ENCODE data around the gene NETO2. TPM values are rescaled to one million over a fixed set of nuclear protein-coding genes. Genes with fewer than 3 reads are reported as not detected.
"Not testable (repeated sequence)": the region's sequence is repeated elsewhere in the genome, so short reads cannot be mapped to it uniquely, and the experiment has no call there.

Gene NETO2
- total RNA-seq, 4 donors from 2014 or later, result 0.83 to 2.5 (median 1.4) TPM

- no peak overlapping the region for H3K27ac ChIP-seq (replicated peaks in 1 of 4)
- H3K4me1 ChIP-seq, result no peaks in the 10 kb centered on the region
- no peak overlapping the region for H3K4me3 ChIP-seq
- H3K27me3 ChIP-seq, result no peaks in the 10 kb centered on the region
- intact Hi-C loops (cut with DNase I), result no loop called here
- no peaks in the 10 kb centered on the region for H3K9me3 ChIP-seq
- no peak for DNase-seq (ENCODE audit: extremely low spot score)
- H3K36me3 ChIP-seq, result no peaks in the 10 kb centered on the region
- 88% methylated on average over 3 of the region's 3 CpGs for WGBS
- TF ChIP-seq CTCF (IDR thresholded peaks at IDR 0.05) (no peak), POLR2A (IDR thresholded peaks at IDR 0.05; ENCODE audit: low read depth) (no peak), POLR2AphosphoS5 (IDR thresholded peaks at IDR 0.05) (no peak), EP300 (IDR thresholded peaks at IDR 0.05) (no peak)
Measured at GRCh38 chr16:47127541-47127940, 16.2 kb downstream of the NETO2 start.

- Histone ChIP-seq H3K27ac (replicated peaks in 1 of 4) (no peak overlapping the region), H3K4me1 (no peaks in the 10 kb centered on the region), H3K36me3 (no peaks in the 10 kb centered on the region), H3K4me3 (no peak overlapping the region), H3K27me3 (no peaks in the 10 kb centered on the region), H3K9me3 (no peaks in the 10 kb centered on the region)
- intact Hi-C loops (cut with DNase I), result no loop called here
- TF ChIP-seq POLR2A (IDR thresholded peaks at IDR 0.05; ENCODE audit: low read depth) (no peak), EP300 (IDR thresholded peaks at IDR 0.05) (no peak), POLR2AphosphoS5 (IDR thresholded peaks at IDR 0.05) (no peak), CTCF (IDR thresholded peaks at IDR 0.05) (no peak)
- DNase-seq (ENCODE audit: extremely low spot score), result no peak
- 93% methylated on average over 4 of the region's 4 CpGs for WGBS
Measured at GRCh38 chr16:47125757-47126156, 18.0 kb downstream of the NETO2 start.

- Histone ChIP-seq H3K27ac (replicated peaks in 1 of 4) (no peak overlapping the region), H3K4me1 (no peaks in the 10 kb centered on the region), H3K36me3 (no peaks in the 10 kb centered on the region), H3K4me3 (no peak overlapping the region), H3K27me3 (no peaks in the 10 kb centered on the region), H3K9me3 (no peaks in the 10 kb centered on the region)
- intact Hi-C loops (cut with DNase I), result no loop called here
- no peak for DNase-seq (ENCODE audit: extremely low spot score)
- WGBS, result 93% methylated on average over 2 of the region's 2 CpGs
- TF ChIP-seq POLR2AphosphoS5 (IDR thresholded peaks at IDR 0.05) (no peak), POLR2A (IDR thresholded peaks at IDR 0.05; ENCODE audit: low read depth) (no peak)
Measured at GRCh38 chr16:47113130-47113529, 30.6 kb downstream of the NETO2 start.

GRCh38 chr16:47110939-47111338 is 32.8 kb downstream of the NETO2 start:
- intact Hi-C loops (cut with DNase I), result no loop called here
- TF ChIP-seq POLR2A (IDR thresholded peaks at IDR 0.05; ENCODE audit: low read depth), result no peak
- no peak for TF ChIP-seq EP300 (IDR thresholded peaks at IDR 0.05)
- TF ChIP-seq POLR2AphosphoS5 (IDR thresholded peaks at IDR 0.05), result no peak
- no peak for DNase-seq (ENCODE audit: extremely low spot score)

GRCh38 chr16:47109361-47109760 is 34.4 kb downstream of the NETO2 start:
- DNase-seq (ENCODE audit: extremely low spot score), result no peak
- WGBS, result 87% methylated on average over 5 of the region's 5 CpGs
- Histone ChIP-seq H3K4me3 (no peak overlapping the region), H3K9me3 (no peaks in the 10 kb centered on the region), H3K27ac (replicated peaks in 1 of 4) (no peak overlapping the region), H3K36me3 (no peaks in the 10 kb centered on the region), H3K4me1 (no peaks in the 10 kb centered on the region), H3K27me3 (no peaks in the 10 kb centered on the region)
- TF ChIP-seq POLR2A (IDR thresholded peaks at IDR 0.05; ENCODE audit: low read depth), result no peak
- no peak for TF ChIP-seq CTCF (IDR thresholded peaks at IDR 0.05)
- no peak for TF ChIP-seq POLR2AphosphoS5 (IDR thresholded peaks at IDR 0.05)
- no peak for TF ChIP-seq EP300 (IDR thresholded peaks at IDR 0.05)
- intact Hi-C loops (cut with DNase I), result no loop called here

More at GRCh38 chr16:47110939-47111338, 32.8 kb downstream of the NETO2 start:
- H3K4me1 ChIP-seq, result no peaks in the 10 kb centered on the region
- no peak overlapping the region for H3K27ac ChIP-seq (replicated peaks in 1 of 4)
- no peak overlapping the region for H3K4me3 ChIP-seq
- no peaks in the 10 kb centered on the region for H3K9me3 ChIP-seq
- 92% methylated on average over 3 of the region's 3 CpGs for WGBS
- no peaks in the 10 kb centered on the region for H3K36me3 ChIP-seq
- no peaks in the 10 kb centered on the region for H3K27me3 ChIP-seq

GRCh38 chr16:47102921-47103320 is 40.8 kb downstream of the NETO2 start:
- 96% methylated on average over 4 of the region's 4 CpGs for WGBS

GRCh38 chr16:47097154-47097553 is 46.6 kb downstream of the NETO2 start:
- H3K9me3 ChIP-seq; H3K4me1 ChIP-seq; H3K27me3 ChIP-seq; DNase-seq (ENCODE audit: extremely low spot score); H3K36me3 ChIP-seq; intact Hi-C loops (cut with DNase I); H3K27ac ChIP-seq (replicated peaks in 1 of 4); H3K4me3 ChIP-seq: not testable (repeated sequence)
- 60% methylated on average over 6 of the region's 6 CpGs for WGBS

More at GRCh38 chr16:47102921-47103320, 40.8 kb downstream of the NETO2 start:
- H3K4me3 ChIP-seq; H3K27ac ChIP-seq (replicated peaks in 1 of 4); DNase-seq (ENCODE audit: extremely low spot score); H3K27me3 ChIP-seq; H3K4me1 ChIP-seq; intact Hi-C loops (cut with DNase I); H3K36me3 ChIP-seq; H3K9me3 ChIP-seq: not testable (repeated sequence)

Data from esophagus muscularis mucosa (tissue), 4 donors.